Lower leg skin (tissue), 4 donors: ENCODE results near the gene C14orf119. TPM values are rescaled to one million over a fixed set of nuclear protein-coding genes. Genes with fewer than 3 reads are reported as not detected.
A peak's percentile ranks its signal among the peaks of the same experiment; 100 is the strongest.

ENCODE experiments used
- DNase-seq, 2 donors: peaks; one replicate each; pipeline ENCODE4 v3.0.0-alpha.2; 2019; ENCODE audit warnings: low spot score in 2 of 2
- H3K4me3 ChIP-seq: fragments of 200-600 bp; sonication (generic); 2 replicates; pipeline ENCODE4 v1.5.1; 2017; ENCODE audit warnings: mild to moderate bottlenecking, low read depth; ENCODE audit not compliant: poor library complexity, severe bottlenecking
- POLR2A ChIP-seq, 2 donors: fragments of 450-650 bp; IDR thresholded peaks; one replicate each; pipeline ENCODE4 v1.6.1; 2016 to 2017; ENCODE audit warnings: antibody characterized with exemption in 2 of 2, mild to moderate bottlenecking in 1 of 2, moderate library complexity in 1 of 2
- WGBS, 2 donors: methylation state at CpG; one replicate each; pipeline ENCODE4 v1.1.5; 2018; 5-methylcytosine and 5-hydroxymethylcytosine counted together
- intact Hi-C: fragments of 100-400 bp; cut with DNase I; formaldehyde crosslinking; loops from one replicate; pipeline ENCODE4 v1.15.0; 2023; ENCODE audit warnings: low total_unique reads
- total RNA-seq, 4 donors: library from RNA; depleted of rRNA; stranded (reverse); fragments of >200 nt; gene quantifications; one replicate each; pipeline ENCODE4 v1.1.0, GENCODE V29; 2016
- TF ChIP-seq, protein P1 (sequence below), 3 donors: fragments of 450-650 bp; IDR thresholded peaks; one replicate each; pipeline ENCODE4 v1.5.1; 2016; ENCODE audit warnings: antibody characterized with exemption in 3 of 3, mild to moderate bottlenecking in 3 of 3, moderate library complexity in 2 of 3

C14orf119 gene
- total RNA-seq, 4 donors from 2014 or later, result 14.5 to 29.8 (median 19.7) TPM

DNA sequence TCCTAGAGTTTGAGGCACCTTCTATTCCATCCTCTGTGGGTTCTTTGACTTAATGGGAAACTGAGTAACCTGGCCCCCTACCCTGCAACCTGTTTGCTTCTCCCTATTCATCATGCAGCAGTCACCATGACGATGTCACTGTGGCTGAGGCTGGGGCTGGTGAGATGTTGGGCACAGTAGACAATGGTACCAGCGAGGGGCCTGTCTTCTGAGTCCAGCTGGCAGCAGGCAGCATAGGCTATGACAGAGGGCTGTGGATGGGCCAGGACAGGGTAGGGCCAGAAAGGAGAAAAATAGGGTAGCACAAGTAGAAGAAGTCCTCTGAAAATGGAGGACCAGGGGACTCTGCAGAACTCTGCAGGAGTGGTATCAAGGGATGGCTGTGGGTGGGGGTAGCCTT, 7.5 kb downstream of the C14orf119 start:
- 92 to 96% methylated on average over 2 of the region's 2 CpGs for WGBS, 2 donors
- TF ChIP-seq, protein P1, sequence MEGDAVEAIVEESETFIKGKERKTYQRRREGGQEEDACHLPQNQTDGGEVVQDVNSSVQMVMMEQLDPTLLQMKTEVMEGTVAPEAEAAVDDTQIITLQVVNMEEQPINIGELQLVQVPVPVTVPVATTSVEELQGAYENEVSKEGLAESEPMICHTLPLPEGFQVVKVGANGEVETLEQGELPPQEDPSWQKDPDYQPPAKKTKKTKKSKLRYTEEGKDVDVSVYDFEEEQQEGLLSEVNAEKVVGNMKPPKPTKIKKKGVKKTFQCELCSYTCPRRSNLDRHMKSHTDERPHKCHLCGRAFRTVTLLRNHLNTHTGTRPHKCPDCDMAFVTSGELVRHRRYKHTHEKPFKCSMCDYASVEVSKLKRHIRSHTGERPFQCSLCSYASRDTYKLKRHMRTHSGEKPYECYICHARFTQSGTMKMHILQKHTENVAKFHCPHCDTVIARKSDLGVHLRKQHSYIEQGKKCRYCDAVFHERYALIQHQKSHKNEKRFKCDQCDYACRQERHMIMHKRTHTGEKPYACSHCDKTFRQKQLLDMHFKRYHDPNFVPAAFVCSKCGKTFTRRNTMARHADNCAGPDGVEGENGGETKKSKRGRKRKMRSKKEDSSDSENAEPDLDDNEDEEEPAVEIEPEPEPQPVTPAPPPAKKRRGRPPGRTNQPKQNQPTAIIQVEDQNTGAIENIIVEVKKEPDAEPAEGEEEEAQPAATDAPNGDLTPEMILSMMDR (IDR thresholded peaks at IDR 0.05), result no peak
- TF ChIP-seq POLR2A (IDR thresholded peaks at IDR 0.05), result no peak
- intact Hi-C loops, result no loop called here
- no peak overlapping the region for H3K4me3 ChIP-seq
- DNase-seq, result peak in 1 of 2 donors; percentile 42

DNA sequence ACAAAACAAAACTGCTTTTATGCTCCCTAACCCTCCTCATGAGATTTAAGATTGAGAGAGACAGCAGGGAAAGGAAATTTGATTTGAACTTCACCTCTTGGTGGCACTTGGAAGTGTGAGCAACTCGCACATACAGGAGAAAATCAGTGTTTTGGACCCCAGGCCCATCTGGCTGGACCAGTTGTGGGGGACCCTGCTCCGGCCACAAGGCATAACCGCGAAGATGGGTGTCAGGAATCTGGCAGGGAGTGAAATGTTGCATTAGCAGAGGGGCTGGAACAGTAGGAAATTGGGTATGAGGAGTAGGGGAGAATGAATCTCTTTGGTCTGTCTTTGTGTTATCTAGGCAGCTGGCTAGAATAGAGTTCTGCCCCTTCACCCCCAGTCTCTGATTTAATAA, 8.3 kb downstream of the C14orf119 start:
- DNase-seq, result peak in 1 of 2 donors; percentile 68
- intact Hi-C loops, result no loop called here
- no peak overlapping the region for H3K4me3 ChIP-seq
- TF ChIP-seq, protein P1 (IDR thresholded peaks at IDR 0.05), result no peak
- TF ChIP-seq POLR2A (IDR thresholded peaks at IDR 0.05), result no peak
- WGBS, 2 donors, result 93% methylated on average over 4 of the region's 4 CpGs

DNA sequence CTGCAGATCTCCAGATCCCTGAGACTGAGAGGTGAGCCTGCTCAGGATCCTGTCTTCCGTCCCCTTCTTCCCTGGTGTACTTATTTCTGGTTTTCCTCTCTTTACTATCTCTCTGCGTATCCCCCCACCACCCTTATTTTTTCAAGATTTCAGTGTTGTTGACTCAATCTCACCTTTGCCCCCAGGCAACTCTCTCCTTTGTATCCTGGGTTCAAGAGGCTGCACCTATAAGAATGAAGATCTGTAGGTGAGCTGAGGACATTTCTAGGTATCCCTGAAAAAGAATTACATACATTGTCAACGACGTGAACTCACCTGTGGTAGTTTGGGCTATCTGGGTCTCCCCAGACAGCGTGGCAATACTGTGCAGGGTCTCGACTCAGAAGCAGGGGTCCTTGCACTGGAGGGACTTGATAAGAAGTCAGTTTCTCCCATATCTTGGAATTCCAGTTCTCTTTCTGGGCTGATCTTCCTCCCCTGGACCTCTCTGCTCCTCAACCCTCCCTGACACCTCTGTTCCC, 8.8 kb downstream of the C14orf119 start:
- no peak overlapping the region for H3K4me3 ChIP-seq
- 88 to 89% methylated on average over 6 of the region's 6 CpGs for WGBS, 2 donors
- TF ChIP-seq, protein P1 (IDR thresholded peaks at IDR 0.05), result no peak
- no peak for TF ChIP-seq POLR2A (IDR thresholded peaks at IDR 0.05)
- intact Hi-C loops, result no loop called here
- peak in 1 of 2 donors; percentile 49 for DNase-seq

DNA sequence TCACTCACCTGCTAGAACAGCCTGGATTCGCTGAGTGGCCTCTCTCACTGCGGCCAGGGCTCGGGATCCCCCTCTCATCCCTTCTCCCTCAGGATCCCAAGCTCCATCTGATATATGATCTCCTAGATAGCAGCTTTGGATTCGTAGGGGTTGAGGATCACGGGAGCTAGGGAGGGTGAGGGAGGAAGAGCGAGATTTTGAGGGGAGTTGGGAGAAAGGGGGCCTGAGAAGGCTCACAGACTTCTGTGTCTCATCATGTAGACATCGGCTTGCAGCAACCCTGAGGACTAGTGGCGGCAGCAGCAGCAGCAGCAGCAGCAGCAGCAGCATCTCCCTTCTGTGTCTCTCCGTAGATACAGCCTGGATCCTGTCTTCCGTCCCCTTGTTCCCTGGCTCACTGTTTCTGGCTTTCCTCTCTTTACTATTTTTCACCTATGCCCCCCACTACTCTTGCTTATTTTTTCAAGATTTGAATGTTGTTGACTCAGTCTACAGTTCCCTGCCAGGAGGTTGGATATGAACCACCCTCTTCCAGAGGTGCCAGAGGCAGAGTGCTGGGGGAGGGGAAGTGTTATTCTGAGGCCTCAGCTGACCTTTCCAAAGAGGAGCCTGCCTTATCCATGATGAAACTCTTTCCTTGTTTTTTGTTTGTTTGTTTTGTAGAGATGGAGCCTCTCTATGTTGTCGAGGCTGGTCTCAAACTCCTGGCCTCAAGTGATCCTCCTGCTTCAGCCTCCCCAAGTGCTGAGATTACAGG, 9.5 kb downstream of the C14orf119 start, which contains the start of gene CIROP:
CIROP (minus strand) TSS at position 399 of the 757 bp plus-strand sequence; CDS start at position 330, 69 bp downstream.
- intact Hi-C loops, result no loop called here
- no peak within 1 kb of the TSS for H3K4me3 ChIP-seq
- peak in 1 of 2 donors; percentile 57 for DNase-seq
- 66 to 77% methylated on average over 11 of the region's 11 CpGs for WGBS, 2 donors
- no peak for TF ChIP-seq POLR2A (IDR thresholded peaks at IDR 0.05)
- TF ChIP-seq, protein P1 (IDR thresholded peaks at IDR 0.05), result no peak

DNA sequence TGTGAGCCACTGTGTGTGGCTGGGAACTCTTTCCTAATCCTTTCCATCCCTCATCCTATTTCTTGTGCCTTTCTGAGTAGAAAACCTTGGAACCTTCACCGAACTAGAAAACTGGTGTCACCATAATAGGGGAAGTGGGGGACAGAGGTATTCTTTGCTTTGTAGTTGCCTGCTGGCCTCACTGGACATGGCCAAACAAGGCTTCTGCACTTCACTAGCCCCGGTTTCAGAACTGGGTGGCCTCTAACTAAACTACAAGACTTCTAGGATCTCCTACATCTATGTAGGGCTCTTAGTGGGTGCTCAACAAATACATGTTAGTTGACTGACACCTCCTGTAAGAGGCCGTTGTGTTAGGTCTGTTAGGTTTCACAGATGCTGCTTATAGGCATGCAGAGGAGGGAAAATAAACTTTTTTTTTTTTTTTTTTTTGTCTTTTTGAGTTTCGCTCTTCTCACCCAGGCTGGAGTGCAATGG, 10.1 kb downstream of the C14orf119 start:
- no peak overlapping the region for H3K4me3 ChIP-seq
- intact Hi-C loops, result no loop called here
- no peak for DNase-seq
- 88 to 96% methylated on average over 4 of the region's 4 CpGs for WGBS, 2 donors
- TF ChIP-seq, protein P1 (IDR thresholded peaks at IDR 0.05), result no peak
- no peak for TF ChIP-seq POLR2A (IDR thresholded peaks at IDR 0.05)
